Uterus (tissue), 2 donors: ENCODE results near the gene TGM2.

Experiments used
- POLR2A ChIP-seq, 2 donors: fragments of 450-650 bp; IDR thresholded peaks; one replicate each; pipeline ENCODE4 v1.6.1; 2016; ENCODE audit warnings: antibody characterized with exemption in 2 of 2, mild to moderate bottlenecking in 1 of 2, moderate library complexity in 1 of 2
- TF ChIP-seq, protein P1 (sequence below), 4 experiments: fragments of 200-600 bp in 2 of 4; fragments of 450-650 bp in 2 of 4; sonication (generic) in 2 of 4; IDR thresholded peaks; one replicate each; pipeline ENCODE4 v1.5.1; 2016 to 2019; ENCODE audit warnings: antibody characterized with exemption in 4 of 4, mild to moderate bottlenecking in 2 of 4, moderate library complexity in 1 of 4

DNA sequence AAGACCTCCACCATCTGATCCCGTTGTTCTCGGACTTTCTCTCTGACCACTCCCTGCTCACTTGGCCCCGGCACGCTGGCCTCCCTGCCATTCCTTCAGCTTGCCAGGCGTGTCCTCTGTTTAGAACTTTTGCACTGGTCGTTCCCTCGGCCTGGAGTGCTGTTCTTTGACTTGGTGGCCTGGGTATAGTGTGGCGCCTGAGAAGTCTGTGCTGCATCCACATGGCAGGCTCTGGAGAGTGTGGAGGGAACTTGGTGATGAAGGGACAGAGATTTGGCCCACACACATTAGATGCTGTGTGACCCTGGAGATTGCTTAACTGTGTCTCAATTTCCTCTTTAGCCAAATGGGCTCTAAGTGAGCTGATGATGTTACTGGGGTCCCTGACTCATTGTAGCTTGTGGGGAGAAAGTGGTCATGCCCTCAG, 13.0 kb upstream of the TGM2 start:
- TF ChIP-seq, protein P1, sequence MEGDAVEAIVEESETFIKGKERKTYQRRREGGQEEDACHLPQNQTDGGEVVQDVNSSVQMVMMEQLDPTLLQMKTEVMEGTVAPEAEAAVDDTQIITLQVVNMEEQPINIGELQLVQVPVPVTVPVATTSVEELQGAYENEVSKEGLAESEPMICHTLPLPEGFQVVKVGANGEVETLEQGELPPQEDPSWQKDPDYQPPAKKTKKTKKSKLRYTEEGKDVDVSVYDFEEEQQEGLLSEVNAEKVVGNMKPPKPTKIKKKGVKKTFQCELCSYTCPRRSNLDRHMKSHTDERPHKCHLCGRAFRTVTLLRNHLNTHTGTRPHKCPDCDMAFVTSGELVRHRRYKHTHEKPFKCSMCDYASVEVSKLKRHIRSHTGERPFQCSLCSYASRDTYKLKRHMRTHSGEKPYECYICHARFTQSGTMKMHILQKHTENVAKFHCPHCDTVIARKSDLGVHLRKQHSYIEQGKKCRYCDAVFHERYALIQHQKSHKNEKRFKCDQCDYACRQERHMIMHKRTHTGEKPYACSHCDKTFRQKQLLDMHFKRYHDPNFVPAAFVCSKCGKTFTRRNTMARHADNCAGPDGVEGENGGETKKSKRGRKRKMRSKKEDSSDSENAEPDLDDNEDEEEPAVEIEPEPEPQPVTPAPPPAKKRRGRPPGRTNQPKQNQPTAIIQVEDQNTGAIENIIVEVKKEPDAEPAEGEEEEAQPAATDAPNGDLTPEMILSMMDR (IDR thresholded peaks at IDR 0.05): no peak
- no peak for TF ChIP-seq POLR2A (IDR thresholded peaks at IDR 0.05)
